K562 (cell line): ENCODE measurements around the gene NIPAL4. TPM values are rescaled to one million over a fixed set of nuclear protein-coding genes. Genes with fewer than 3 reads are reported as not detected.

Experiments
- ATAC-seq: fragments of 200-7000 bp; cut with Tn5 transposase; 3 replicates; pipeline ENCODE4 v1.9.1; 2020; ENCODE audit warnings: moderate library complexity
- BruUV-seq: library from RNA; stranded (reverse); fragments of 400-500 nt; replicated peaks from 2 replicates; lab custom pipeline; 2021; lab: Mats Ljungman, UMichigan
- CTCF ChIA-PET: fragments of 300-600 bp; formaldehyde crosslinking; extraction: SDS; loops from one replicate; lab custom pipeline; 2021; ENCODE audit warnings: low intra/inter-chr PET ratio; lab: Yijun Ruan, JAX
- POLR2A ChIA-PET: fragments of 300-600, 350-650 bp; sonication (Branson Sonifier 250); formaldehyde crosslinking; extraction: SDS; loops from one replicate; lab custom pipeline; 2021; ENCODE audit warnings: antibody characterized with exemption, inconsistent platforms; lab: Yijun Ruan, JAX
- DNase-seq, 4 experiments: peaks; one replicate each; pipeline versions ENCODE4 v3.0.0 to v3.0.0-alpha.2; 2011 to 2018; ENCODE audit warnings: low spot score in 3 of 4, mixed read lengths in 3 of 4; ENCODE audit errors: extremely low read depth in 1 of 4
- FAIRE-seq: peaks from 2 replicates; lab custom pipeline; 2011; peaks lifted over from hg19 to GRCh38; lab: Jason Lieb, UNC
- H2AFZ ChIP-seq: 2 replicates; pipeline ENCODE4 v1.6.0; 2011; ENCODE audit warnings: low read depth, low read length, control low read depth, inconsistent platforms
- H3K27ac ChIP-seq: fragments of 200-600 bp; 3 replicates; pipeline ENCODE4 v1.8.0; 2011; ENCODE audit warnings: low read depth, mild to moderate bottlenecking, control low read depth, inconsistent platforms, low read length, moderate library complexity, mixed read lengths; ENCODE audit errors: extremely low read depth
- H3K27me3 ChIP-seq, 2 experiments: fragments of 300-600 bp in 1 of 2; 2 replicates in 1 of 2; 3 replicates in 1 of 2; pipeline versions ENCODE4 v1.6.0 to v1.8.0; 2011; ENCODE audit warnings: inconsistent platforms in 2 of 2, low read length in 2 of 2, mild to moderate bottlenecking in 1 of 2, mixed read lengths in 1 of 2, moderate library complexity in 1 of 2; ENCODE audit not compliant: control insufficient read depth in 2 of 2, insufficient read depth in 2 of 2
- H3K36me3 ChIP-seq: fragments of 300-600 bp; 3 replicates; pipeline ENCODE4 v1.8.0; 2011; ENCODE audit warnings: mild to moderate bottlenecking, low read length, inconsistent platforms; ENCODE audit not compliant: control insufficient read depth, insufficient read depth
- H3K4me1 ChIP-seq, 2 experiments: fragments of 200-600 bp in 1 of 2; replicated peaks in 1 of 2; 2 replicates in 1 of 2; 3 replicates in 1 of 2; pipeline versions ENCODE4 v1.5.1 to v1.8.0; 2011; ENCODE audit warnings: inconsistent platforms in 2 of 2, low read length in 2 of 2, mild to moderate bottlenecking in 1 of 2, mixed read lengths in 1 of 2, moderate library complexity in 1 of 2; ENCODE audit not compliant: control insufficient read depth in 2 of 2, insufficient read depth in 2 of 2
- H3K4me2 ChIP-seq: 2 replicates; pipeline ENCODE4 v1.6.1; 2011; ENCODE audit warnings: low read length, control low read depth, inconsistent platforms, mixed read lengths; ENCODE audit not compliant: insufficient read depth
- H3K4me3 ChIP-seq: fragments of 200-600 bp; sonication (generic), shearing (Covaris generic); 2 replicates; pipeline ENCODE4 v1.5.1; 2016; ENCODE audit warnings: control low read depth, inconsistent platforms
- H3K79me2 ChIP-seq: fragments of 200-600 bp; 3 replicates; pipeline ENCODE4 v1.8.0; 2011; ENCODE audit warnings: low read length, inconsistent platforms; ENCODE audit not compliant: control insufficient read depth, insufficient read depth
- H3K9ac ChIP-seq, 2 experiments: 2 replicates each; pipeline versions ENCODE4 v1.6.0 to v1.6.1; 2011; ENCODE audit warnings: low read depth in 2 of 2, low read length in 2 of 2, control low read depth in 1 of 2, inconsistent platforms in 1 of 2, mild to moderate bottlenecking in 1 of 2, mixed read lengths in 1 of 2; ENCODE audit not compliant: insufficient read depth in 1 of 2
- H3K9me1 ChIP-seq: one replicate; pipeline ENCODE4 v1.6.0; 2011; ENCODE audit warnings: inconsistent platforms, mild to moderate bottlenecking, low read length, moderate library complexity; ENCODE audit not compliant: control insufficient read depth, insufficient read depth
- H3K9me3 ChIP-seq: replicated peaks from 2 replicates; pipeline ENCODE4 v1.5.1; 2011; ENCODE audit warnings: low read depth, low read length, inconsistent platforms; ENCODE audit not compliant: control insufficient read depth, insufficient read depth
- H4K20me1 ChIP-seq: replicated peaks from 2 replicates; pipeline ENCODE4 v1.6.1; 2011; ENCODE audit warnings: low read length, inconsistent platforms, mixed read lengths; ENCODE audit not compliant: control insufficient read depth, insufficient read depth
- BHLHE40 ChIP-seq: IDR thresholded peaks from 2 replicates; pipeline ENCODE4 v1.6.1; 2011; ENCODE audit warnings: low read length, improper control_type of control experiment
- CBFA2T3 ChIP-seq: fragments of 450-650 bp; IDR thresholded peaks from 2 replicates; pipeline ENCODE4 v1.6.1; 2017
- FOSL1 ChIP-seq: fragments of 200-800 bp; sonication (Bioruptor generic); conservative IDR thresholded peaks from 2 replicates; pipeline ENCODE4 v1.6.1; 2016; ENCODE audit warnings: missing genetic modification characterization, missing compliant biosample characterization
- HDAC1 ChIP-seq, 2 experiments: fragments of 450-650 bp; IDR thresholded peaks; 2 replicates each; pipeline ENCODE4 v1.6.1; 2016 to 2017; ENCODE audit warnings: inconsistent platforms in 1 of 2, mild to moderate bottlenecking in 1 of 2, moderate library complexity in 1 of 2
- POLR2AphosphoS2 ChIP-seq: IDR thresholded peaks from 2 replicates; pipeline ENCODE4 v1.6.1; 2012; ENCODE audit warnings: low read length, improper control_type of control experiment
- POLR2AphosphoS5 ChIP-seq: IDR thresholded peaks from 2 replicates; pipeline ENCODE4 v1.6.1; 2011; ENCODE audit warnings: mild to moderate bottlenecking, low read depth, low read length, moderate library complexity; ENCODE audit not compliant: control insufficient read depth, insufficient read depth
- ZKSCAN3 ChIP-seq: fragments of 250-450 bp; sonication (Bioruptor Pico); IDR thresholded peaks from 2 replicates; pipeline ENCODE4 v1.4.0; 2020
- WGBS: fragments of 100-300 bp; shearing (Covaris generic); methylation state at CpG from one replicate; pipeline ENCODE4 v1.1.6; 2016; ENCODE audit warnings: low coverage, mixed read lengths; ENCODE audit not compliant: insufficient coverage; ENCODE audit errors: missing lambda C conversion rate; 5-methylcytosine and 5-hydroxymethylcytosine counted together
- in situ Hi-C: fragments of 300-500 bp; cut with MboI; formaldehyde crosslinking; loops from 4 replicates; pipeline ENCODE4 v1.15.0; 2018; ENCODE audit warnings: inconsistent platforms, mixed read lengths
- intact Hi-C: fragments of 100-400 bp; cut with micrococcal nuclease; formaldehyde crosslinking; loops from 2 replicates; pipeline ENCODE4 v1.14.2; 2022
- polyA plus RNA-seq, 8 experiments: library from polyadenylated mRNA; depleted of rRNA in 4 of 8; stranded (reverse) in 5 of 8; unstranded in 3 of 8; fragments of >200 nt; fragmentation: Nextera tagmentation in 2 of 8; fragmentation: Illumina TruSeq in 1 of 8; extraction: Ambion mirVana in 2 of 8; extraction: Trizol in 1 of 8; gene quantifications; 2 replicates each; pipeline versions ENCODE4 v1.2.1 to v1.2.3, GENCODE V29; 2011 to 2014; ENCODE audit warnings: inconsistent platforms in 1 of 8, missing spikeins in 1 of 8
- total RNA-seq, 7 experiments: library from RNA; depleted of rRNA in 6 of 7; stranded (reverse); fragments of >200 nt in 6 of 7; fragmentation: Illumina TruSeq in 2 of 7; extraction: Trizol in 2 of 7; gene quantifications; 2 replicates each; pipeline versions ENCODE4 v1.2.1 to v1.2.3, GENCODE V29; 2011 to 2021; ENCODE audit warnings: low replicate concordance in 1 of 7
- TF ChIP-seq, protein P1 (sequence below), 2 experiments: IDR thresholded peaks in 1 of 2; conservative IDR thresholded peaks in 1 of 2; 2 replicates each; pipeline ENCODE4 v1.6.1; 2016; ENCODE audit warnings: low read depth in 2 of 2, mild to moderate bottlenecking in 1 of 2, missing compliant biosample characterization in 1 of 2, missing genetic modification characterization in 1 of 2, moderate library complexity in 1 of 2
- TF ChIP-seq, protein P2 (sequence below): sonication (generic); formaldehyde crosslinking; IDR thresholded peaks from 2 replicates; pipeline ENCODE4 v1.8.1; 2023; ENCODE audit warnings: missing genetic modification reagents, mild to moderate bottlenecking, borderline replicate concordance

The NIPAL4 gene
- total and polyA plus RNA-seq, 9 of the 15 experiments (the other 6 are each of a cell fraction or from before 2014, with no cell fraction given) = not detected

DNA sequence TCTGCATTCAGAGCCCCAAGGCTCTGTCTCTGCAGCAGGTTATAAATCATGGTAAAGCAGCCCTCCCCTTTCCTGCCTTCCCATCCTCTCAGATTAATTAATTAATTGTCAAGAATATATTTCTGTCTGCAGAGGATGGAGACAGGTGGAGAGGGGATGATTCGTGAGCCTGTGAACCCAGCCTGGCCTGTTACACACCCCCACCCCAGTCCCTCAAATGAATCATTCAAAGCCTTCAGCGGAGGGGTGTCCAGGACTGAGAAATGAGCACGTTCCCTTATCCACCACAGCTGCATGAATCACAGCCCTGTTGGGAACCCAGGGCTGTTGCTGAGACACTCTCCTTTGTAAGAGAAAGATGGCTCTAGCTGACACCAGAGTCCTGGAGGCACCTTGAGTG lies 56.0 kb downstream of the NIPAL4 start:
- no TSS peak for BruUV-seq
- Histone ChIP-seq H3K9me3 (no peaks in the 10 kb centered on the region), H3K4me2 (no peak overlapping the region), H2AFZ (no peak overlapping the region), H3K27ac (no peak overlapping the region), H3K4me1 (peaks cover 0 to 9% of the 10 kb centered on the region in 2 experiments; a peak in 2 of 5 replicates), H3K79me2 (no peaks in the 10 kb centered on the region), H4K20me1 (no peaks in the 10 kb centered on the region; the same call in 1 of the 2 replicates), H3K4me3 (no peak overlapping the region), H3K9me1 (no peaks in the 10 kb centered on the region)
- ChIA-PET POLR2A (interaction anchor here (0.9 to 1.1 kb wide), 2 partner anchors 9 to 25 kb away, joined by 3 to 4 read pairs; no protein-coding TSS in a partner anchor), CTCF (no interaction called here)
- in situ Hi-C loops = no loop called here
- DNase-seq = no peak
- 0 out of 2 replicates have a peak, but pooled peaks have one; percentile 10 for TF ChIP-seq BHLHE40
- TF ChIP-seq POLR2AphosphoS2 = no peak
- TF ChIP-seq, protein P1, sequence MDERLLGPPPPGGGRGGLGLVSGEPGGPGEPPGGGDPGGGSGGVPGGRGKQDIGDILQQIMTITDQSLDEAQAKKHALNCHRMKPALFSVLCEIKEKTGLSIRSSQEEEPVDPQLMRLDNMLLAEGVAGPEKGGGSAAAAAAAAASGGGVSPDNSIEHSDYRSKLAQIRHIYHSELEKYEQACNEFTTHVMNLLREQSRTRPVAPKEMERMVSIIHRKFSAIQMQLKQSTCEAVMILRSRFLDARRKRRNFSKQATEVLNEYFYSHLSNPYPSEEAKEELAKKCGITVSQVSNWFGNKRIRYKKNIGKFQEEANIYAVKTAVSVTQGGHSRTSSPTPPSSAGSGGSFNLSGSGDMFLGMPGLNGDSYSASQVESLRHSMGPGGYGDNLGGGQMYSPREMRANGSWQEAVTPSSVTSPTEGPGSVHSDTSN (CRISPR knock-in tag; IDR thresholded peaks at IDR 0.05; ENCODE audit: low read depth) = no peak
- TF ChIP-seq, protein P1 (tag; conservative IDR thresholded peaks at IDR 0.05; ENCODE audit: low read depth) = peak; percentile 72
- TF ChIP-seq CBFA2T3 = peak; percentile 20; the same call in 1 of the 2 replicates
- no peak for TF ChIP-seq POLR2AphosphoS5
- peak; percentile 78 for TF ChIP-seq FOSL1 (tag)
- no peak for TF ChIP-seq HDAC1 (IDR thresholded peaks at IDR 0.05)
- no peak for TF ChIP-seq ZKSCAN3
- TF ChIP-seq, protein P2, sequence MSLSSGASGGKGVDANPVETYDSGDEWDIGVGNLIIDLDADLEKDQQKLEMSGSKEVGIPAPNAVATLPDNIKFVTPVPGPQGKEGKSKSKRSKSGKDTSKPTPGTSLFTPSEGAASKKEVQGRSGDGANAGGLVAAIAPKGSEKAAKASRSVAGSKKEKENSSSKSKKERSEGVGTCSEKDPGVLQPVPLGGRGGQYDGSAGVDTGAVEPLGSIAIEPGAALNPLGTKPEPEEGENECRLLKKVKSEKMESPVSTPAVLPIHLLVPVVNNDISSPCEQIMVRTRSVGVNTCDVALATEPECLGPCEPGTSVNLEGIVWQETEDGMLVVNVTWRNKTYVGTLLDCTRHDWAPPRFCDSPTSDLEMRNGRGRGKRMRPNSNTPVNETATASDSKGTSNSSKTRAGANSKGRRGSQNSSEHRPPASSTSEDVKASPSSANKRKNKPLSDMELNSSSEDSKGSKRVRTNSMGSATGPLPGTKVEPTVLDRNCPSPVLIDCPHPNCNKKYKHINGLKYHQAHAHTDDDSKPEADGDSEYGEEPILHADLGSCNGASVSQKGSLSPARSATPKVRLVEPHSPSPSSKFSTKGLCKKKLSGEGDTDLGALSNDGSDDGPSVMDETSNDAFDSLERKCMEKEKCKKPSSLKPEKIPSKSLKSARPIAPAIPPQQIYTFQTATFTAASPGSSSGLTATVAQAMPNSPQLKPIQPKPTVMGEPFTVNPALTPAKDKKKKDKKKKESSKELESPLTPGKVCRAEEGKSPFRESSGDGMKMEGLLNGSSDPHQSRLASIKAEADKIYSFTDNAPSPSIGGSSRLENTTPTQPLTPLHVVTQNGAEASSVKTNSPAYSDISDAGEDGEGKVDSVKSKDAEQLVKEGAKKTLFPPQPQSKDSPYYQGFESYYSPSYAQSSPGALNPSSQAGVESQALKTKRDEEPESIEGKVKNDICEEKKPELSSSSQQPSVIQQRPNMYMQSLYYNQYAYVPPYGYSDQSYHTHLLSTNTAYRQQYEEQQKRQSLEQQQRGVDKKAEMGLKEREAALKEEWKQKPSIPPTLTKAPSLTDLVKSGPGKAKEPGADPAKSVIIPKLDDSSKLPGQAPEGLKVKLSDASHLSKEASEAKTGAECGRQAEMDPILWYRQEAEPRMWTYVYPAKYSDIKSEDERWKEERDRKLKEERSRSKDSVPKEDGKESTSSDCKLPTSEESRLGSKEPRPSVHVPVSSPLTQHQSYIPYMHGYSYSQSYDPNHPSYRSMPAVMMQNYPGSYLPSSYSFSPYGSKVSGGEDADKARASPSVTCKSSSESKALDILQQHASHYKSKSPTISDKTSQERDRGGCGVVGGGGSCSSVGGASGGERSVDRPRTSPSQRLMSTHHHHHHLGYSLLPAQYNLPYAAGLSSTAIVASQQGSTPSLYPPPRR (CRISPR knock-in tag) = no peak
- TF ChIP-seq, all 486 proteins: peak for 4
- FAIRE-seq (no peak), ATAC-seq (no peak)
- no peaks in the 10 kb centered on the region for H3K36me3 ChIP-seq
- WGBS = 20% methylated on average over 3 of the region's 3 CpGs
- intact Hi-C loops = no loop called here
- no peaks in the 10 kb centered on the region for H3K27me3 ChIP-seq
- no peak overlapping the region for H3K9ac ChIP-seq
